ENCODE results near the gene RERE. TPM values are rescaled to one million over a fixed set of nuclear protein-coding genes. Genes with fewer than 3 reads are reported as not detected.

The RERE gene
- total RNA-seq, 2 donors from 2014 or later, result 74.5 to 128 TPM

DNA sequence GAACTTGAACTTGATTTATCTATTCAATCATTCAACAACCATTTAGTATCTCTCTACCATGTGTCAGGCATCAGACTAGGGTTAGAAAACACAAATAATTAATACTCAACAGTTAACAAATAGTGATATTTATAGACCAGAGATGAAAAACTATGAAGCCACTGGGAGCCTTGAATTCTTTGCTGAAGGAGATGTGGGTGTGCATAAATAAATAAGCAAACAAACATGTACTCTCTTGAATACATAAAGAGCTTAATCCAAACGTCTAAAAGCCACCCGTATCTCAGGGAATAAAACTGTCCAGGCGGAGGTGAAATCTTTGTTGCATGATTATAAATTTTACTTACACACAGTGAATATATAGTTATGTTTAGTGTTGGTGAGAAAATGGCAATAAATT, 333.9 kb downstream of the RERE start:
- Histone ChIP-seq H3K27ac (no peak overlapping the region), H3K9me3 (no peaks in the 10 kb centered on the region), H3K4me3 (no peak overlapping the region), H3K27me3 (no peaks in the 10 kb centered on the region), H3K4me1 (no peaks in the 10 kb centered on the region), H3K36me3 (replicated peaks in 1 of 2; ENCODE audit: insufficient read depth in 1 of 2, low read depth in 2 of 2) (no peaks in the 10 kb centered on the region)
- intact Hi-C loops (cut with DNase I), result no loop called here
- WGBS, 2 donors, result 67 to 73% methylated on average over 3 of the region's 3 CpGs
- ATAC-seq, result no peak
- TF ChIP-seq, protein P1, sequence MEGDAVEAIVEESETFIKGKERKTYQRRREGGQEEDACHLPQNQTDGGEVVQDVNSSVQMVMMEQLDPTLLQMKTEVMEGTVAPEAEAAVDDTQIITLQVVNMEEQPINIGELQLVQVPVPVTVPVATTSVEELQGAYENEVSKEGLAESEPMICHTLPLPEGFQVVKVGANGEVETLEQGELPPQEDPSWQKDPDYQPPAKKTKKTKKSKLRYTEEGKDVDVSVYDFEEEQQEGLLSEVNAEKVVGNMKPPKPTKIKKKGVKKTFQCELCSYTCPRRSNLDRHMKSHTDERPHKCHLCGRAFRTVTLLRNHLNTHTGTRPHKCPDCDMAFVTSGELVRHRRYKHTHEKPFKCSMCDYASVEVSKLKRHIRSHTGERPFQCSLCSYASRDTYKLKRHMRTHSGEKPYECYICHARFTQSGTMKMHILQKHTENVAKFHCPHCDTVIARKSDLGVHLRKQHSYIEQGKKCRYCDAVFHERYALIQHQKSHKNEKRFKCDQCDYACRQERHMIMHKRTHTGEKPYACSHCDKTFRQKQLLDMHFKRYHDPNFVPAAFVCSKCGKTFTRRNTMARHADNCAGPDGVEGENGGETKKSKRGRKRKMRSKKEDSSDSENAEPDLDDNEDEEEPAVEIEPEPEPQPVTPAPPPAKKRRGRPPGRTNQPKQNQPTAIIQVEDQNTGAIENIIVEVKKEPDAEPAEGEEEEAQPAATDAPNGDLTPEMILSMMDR (IDR thresholded peaks at IDR 0.05), result no peak
- no peak for TF ChIP-seq POLR2A (IDR thresholded peaks at IDR 0.05)
- no peak for DNase-seq

DNA sequence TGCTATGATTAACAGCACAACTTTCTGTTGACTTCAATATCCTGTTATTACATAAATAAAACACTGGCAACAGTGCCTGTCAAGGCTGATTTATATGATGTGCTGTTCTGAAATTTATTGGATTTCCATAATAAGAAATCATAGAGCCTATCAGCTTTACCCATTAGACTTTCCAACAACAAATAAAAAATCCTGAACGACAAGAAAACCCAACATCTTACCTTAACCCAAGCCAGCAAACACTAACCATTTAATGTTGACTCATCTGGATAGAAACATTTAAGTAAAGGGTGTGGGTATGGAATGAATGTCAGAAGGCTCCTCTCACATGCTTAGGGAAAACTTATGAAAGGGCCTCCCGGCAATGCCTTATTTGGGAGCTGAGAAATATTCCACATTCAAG, 334.5 kb downstream of the RERE start:
- 68 to 71% methylated on average over 2 of the region's 2 CpGs for WGBS, 2 donors
- intact Hi-C loops (cut with DNase I), result no loop called here
- Histone ChIP-seq H3K27me3 (no peaks in the 10 kb centered on the region), H3K9me3 (no peaks in the 10 kb centered on the region), H3K4me3 (no peak overlapping the region), H3K36me3 (replicated peaks in 1 of 2; ENCODE audit: insufficient read depth in 1 of 2, low read depth in 2 of 2) (no peaks in the 10 kb centered on the region), H3K27ac (no peak overlapping the region), H3K4me1 (no peaks in the 10 kb centered on the region)
- no peak for ATAC-seq
- TF ChIP-seq, protein P1 (IDR thresholded peaks at IDR 0.05), result no peak
- TF ChIP-seq POLR2A (IDR thresholded peaks at IDR 0.05), result no peak
- DNase-seq, result no peak

DNA sequence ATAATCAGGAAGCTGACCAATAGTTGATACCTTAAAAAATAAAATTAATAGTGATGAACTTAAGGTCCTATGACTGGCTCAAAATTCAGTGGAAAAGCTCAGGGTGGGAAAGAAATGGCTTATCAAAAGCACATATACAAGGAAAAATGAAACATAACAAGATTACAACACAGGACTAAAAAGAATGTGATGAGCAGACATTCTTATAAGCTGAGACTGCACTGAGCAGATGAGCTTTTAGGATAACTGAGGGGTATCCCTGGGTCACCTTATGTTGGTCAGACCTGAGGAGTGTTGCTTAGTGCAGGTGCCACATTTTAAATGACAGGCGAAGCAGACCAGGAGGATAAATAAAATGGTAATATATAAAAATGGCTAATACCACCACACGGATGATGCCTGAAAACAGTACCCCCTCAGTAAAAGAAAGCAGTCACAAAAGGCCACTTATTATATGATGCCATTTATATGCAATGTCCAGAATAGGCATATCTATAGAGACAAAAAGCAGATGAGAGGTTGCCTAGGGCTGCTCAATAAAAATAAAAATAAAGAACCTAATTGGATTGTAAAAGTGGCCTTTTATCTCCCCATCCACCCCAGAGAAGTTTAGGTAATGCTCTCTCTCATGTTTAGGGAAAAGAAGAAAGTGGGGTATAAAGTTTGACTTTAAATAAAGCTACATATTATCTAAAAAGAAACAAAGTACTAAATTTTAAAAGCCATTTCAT, 335.6 kb downstream of the RERE start:
- Histone ChIP-seq H3K4me3 (no peak overlapping the region), H3K36me3 (replicated peaks in 1 of 2; ENCODE audit: insufficient read depth in 1 of 2, low read depth in 2 of 2) (no peaks in the 10 kb centered on the region), H3K27ac (no peak overlapping the region), H3K4me1 (peaks cover 6% of the 10 kb centered on the region), H3K27me3 (no peaks in the 10 kb centered on the region), H3K9me3 (no peaks in the 10 kb centered on the region)
- 92 to 98% methylated on average over 2 of the region's 2 CpGs for WGBS, 2 donors
- no peak for ATAC-seq
- TF ChIP-seq, protein P1 (IDR thresholded peaks at IDR 0.05), result no peak
- no peak for TF ChIP-seq POLR2A (IDR thresholded peaks at IDR 0.05)
- no peak for DNase-seq
- intact Hi-C loops (cut with DNase I), result no loop called here

DNA sequence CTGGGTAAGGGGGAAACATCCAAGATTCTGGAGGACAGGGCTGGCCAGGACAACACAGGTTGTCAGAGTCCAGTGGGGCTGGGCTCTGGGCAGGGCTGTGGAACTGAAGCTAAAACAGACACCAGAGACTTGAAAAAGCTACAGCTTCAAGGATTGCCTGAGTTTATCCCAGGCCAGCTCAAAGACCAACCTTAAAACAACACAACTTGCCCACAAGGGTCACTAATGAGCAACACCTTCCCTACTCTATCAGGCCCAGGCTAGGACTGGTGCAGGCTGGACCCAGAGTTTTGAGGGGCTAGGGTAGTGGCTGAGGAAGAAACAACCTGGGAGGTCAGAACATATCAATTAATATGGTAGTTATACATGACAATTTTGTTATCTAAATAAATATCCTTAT, 338.9 kb downstream of the RERE start:
- no peak for DNase-seq
- no peak for ATAC-seq
- intact Hi-C loops (cut with DNase I), result no loop called here
- TF ChIP-seq, protein P1 (IDR thresholded peaks at IDR 0.05), result no peak
- no peak for TF ChIP-seq POLR2A (IDR thresholded peaks at IDR 0.05)
- no peaks in the 10 kb centered on the region for H3K27me3 ChIP-seq
- no peaks in the 10 kb centered on the region for H3K9me3 ChIP-seq
- no peak overlapping the region for H3K4me3 ChIP-seq
- no peaks in the 10 kb centered on the region for H3K36me3 ChIP-seq (replicated peaks in 1 of 2; ENCODE audit: insufficient read depth in 1 of 2, low read depth in 2 of 2)
- H3K27ac ChIP-seq, result no peak overlapping the region
- H3K4me1 ChIP-seq, result peaks cover 6% of the 10 kb centered on the region

DNA sequence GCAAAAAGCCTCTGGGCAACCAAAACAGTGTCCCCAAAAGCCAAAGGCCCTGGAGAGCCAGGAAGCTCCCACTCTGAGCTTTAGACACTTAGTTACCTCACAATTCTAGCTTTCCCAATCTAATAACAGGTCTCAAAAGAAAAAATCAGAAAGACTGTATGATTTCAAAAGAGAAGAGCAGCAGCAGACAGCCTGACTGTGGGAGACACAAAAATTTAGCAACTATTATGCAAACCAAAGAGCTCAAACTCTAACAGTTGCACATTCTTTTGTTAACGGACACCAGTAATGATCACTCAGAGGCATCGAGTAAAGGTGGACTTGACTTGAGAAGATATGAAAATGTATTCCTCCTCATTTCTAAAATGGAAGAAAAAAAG, 339.5 kb downstream of the RERE start:
- 84 to 85% methylated on average over 2 of the region's 2 CpGs for WGBS, 2 donors
- Histone ChIP-seq H3K27ac (peak overlapping the region in 1 of 4 donors; percentile 25), H3K27me3 (no peaks in the 10 kb centered on the region), H3K36me3 (replicated peaks in 1 of 2; ENCODE audit: insufficient read depth in 1 of 2, low read depth in 2 of 2) (no peaks in the 10 kb centered on the region), H3K4me1 (peaks cover 6% of the 10 kb centered on the region), H3K4me3 (no peak overlapping the region), H3K9me3 (no peaks in the 10 kb centered on the region)
- intact Hi-C loops (cut with DNase I), result no loop called here
- DNase-seq, result no peak
- no peak for ATAC-seq
- TF ChIP-seq, protein P1 (IDR thresholded peaks at IDR 0.05), result no peak
- TF ChIP-seq POLR2A (IDR thresholded peaks at IDR 0.05), result no peak

All from body of pancreas (tissue), 4 donors.